Tibial nerve (tissue), 4 donors: ENCODE results near the gene LST1.

Source experiments
- CTCF ChIP-seq, 5 experiments: fragments of 200-600 bp in 3 of 5; fragments of 450-650 bp in 2 of 5; sonication (generic) in 3 of 5; IDR thresholded peaks; one replicate each; pipeline ENCODE4 v1.5.1; 2016 to 2019; ENCODE audit warnings: antibody characterized with exemption in 5 of 5, mild to moderate bottlenecking in 3 of 5, moderate library complexity in 2 of 5
- EP300 ChIP-seq, 2 donors: sonication (generic); formaldehyde crosslinking; IDR thresholded peaks; one replicate each; pipeline ENCODE4 v1.6.1; 2017; ENCODE audit warnings: antibody characterized with exemption in 2 of 2, mild to moderate bottlenecking in 1 of 2

- TF ChIP-seq CTCF (IDR thresholded peaks at IDR 0.05) (no peak), EP300 (IDR thresholded peaks at IDR 0.05) (no peak)
These were observed 35.4 kb downstream of the LST1 start for GRCh38 chr6:31621320-31621939.
